Neural crest cell (in vitro differentiated cells): ENCODE data around the gene TTC23. TPM values are rescaled to one million over a fixed set of nuclear protein-coding genes. Genes with fewer than 3 reads are reported as not detected.
"Not testable (repeated sequence)": the region's sequence is repeated elsewhere in the genome, so short reads cannot be mapped to it uniquely, and the experiment has no call there.

ENCODE experiments used
- DNase-seq: peaks from one replicate; pipeline ENCODE4 v3.0.0; 2021; ENCODE audit warnings: low read depth, mixed read lengths, low spot score
- H3K27ac Mint-ChIP-seq: one replicate; pipeline ENCODE4 v1.8.0; 2021; ENCODE audit warnings: mild to moderate bottlenecking, mixed read lengths; ENCODE audit not compliant: unreplicated experiment
- H3K27me3 Mint-ChIP-seq: 2 replicates; pipeline ENCODE4 v1.8.0; 2021; ENCODE audit warnings: low read depth, mild to moderate bottlenecking, mixed read lengths
- H3K36me3 Mint-ChIP-seq: 2 replicates; pipeline ENCODE4 v1.8.0; 2021; ENCODE audit warnings: low read depth, mild to moderate bottlenecking, mixed read lengths
- H3K4me1 Mint-ChIP-seq: 2 replicates; pipeline ENCODE4 v1.8.0; 2021; ENCODE audit warnings: mixed read lengths
- H3K4me3 Mint-ChIP-seq: one replicate; pipeline ENCODE4 v1.8.0; 2021; ENCODE audit warnings: mild to moderate bottlenecking, mixed read lengths
- H3K9me3 Mint-ChIP-seq: 2 replicates; pipeline ENCODE4 v1.8.0; 2021; ENCODE audit warnings: mixed read lengths
- total RNA-seq: library from RNA; stranded (reverse); gene quantifications from 2 replicates; pipeline ENCODE4 v1.2.1, GENCODE V29; 2021
- TF ChIP-seq, protein P1 (sequence below): fragments of 200-600 bp; sonication (generic); conservative IDR thresholded peaks from 2 replicates; pipeline ENCODE4 v1.5.0; 2021; ENCODE audit warnings: antibody characterized with exemption, mild to moderate bottlenecking

Gene TTC23
- total RNA-seq, 1 donor from 2014 or later: 25.7 TPM

DNA sequence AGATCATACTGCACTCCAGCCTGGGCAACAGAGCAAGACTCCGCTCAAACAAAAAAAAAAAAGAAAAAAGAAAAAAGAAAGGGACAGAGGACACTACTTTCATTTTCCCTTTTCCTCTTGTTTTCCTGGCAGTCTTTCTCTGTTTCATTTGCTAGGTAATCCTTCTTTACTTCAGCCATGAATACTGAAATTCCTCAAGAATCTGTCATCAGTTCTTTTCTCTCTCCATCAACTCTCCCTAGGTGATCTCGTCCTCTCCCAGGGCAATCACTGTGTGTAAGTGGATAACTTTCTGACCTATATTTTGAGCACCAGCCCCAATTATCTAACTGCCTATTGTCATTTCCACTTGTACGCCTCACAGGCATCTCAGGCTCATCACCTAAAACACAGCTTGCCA is 51.5 kb downstream of the TTC23 start:
- H3K27me3 Mint-ChIP-seq: no peaks in the 10 kb centered on the region
- H3K4me3 Mint-ChIP-seq: no peak overlapping the region
- H3K4me1 Mint-ChIP-seq: peaks cover 14% of the 10 kb centered on the region
- DNase-seq: no peak
- H3K9me3 Mint-ChIP-seq: peaks cover 16% of the 10 kb centered on the region
- TF ChIP-seq, protein P1, sequence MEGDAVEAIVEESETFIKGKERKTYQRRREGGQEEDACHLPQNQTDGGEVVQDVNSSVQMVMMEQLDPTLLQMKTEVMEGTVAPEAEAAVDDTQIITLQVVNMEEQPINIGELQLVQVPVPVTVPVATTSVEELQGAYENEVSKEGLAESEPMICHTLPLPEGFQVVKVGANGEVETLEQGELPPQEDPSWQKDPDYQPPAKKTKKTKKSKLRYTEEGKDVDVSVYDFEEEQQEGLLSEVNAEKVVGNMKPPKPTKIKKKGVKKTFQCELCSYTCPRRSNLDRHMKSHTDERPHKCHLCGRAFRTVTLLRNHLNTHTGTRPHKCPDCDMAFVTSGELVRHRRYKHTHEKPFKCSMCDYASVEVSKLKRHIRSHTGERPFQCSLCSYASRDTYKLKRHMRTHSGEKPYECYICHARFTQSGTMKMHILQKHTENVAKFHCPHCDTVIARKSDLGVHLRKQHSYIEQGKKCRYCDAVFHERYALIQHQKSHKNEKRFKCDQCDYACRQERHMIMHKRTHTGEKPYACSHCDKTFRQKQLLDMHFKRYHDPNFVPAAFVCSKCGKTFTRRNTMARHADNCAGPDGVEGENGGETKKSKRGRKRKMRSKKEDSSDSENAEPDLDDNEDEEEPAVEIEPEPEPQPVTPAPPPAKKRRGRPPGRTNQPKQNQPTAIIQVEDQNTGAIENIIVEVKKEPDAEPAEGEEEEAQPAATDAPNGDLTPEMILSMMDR: no peak
- no peak overlapping the region for H3K27ac Mint-ChIP-seq
- H3K36me3 Mint-ChIP-seq: peaks cover 41% of the 10 kb centered on the region

DNA sequence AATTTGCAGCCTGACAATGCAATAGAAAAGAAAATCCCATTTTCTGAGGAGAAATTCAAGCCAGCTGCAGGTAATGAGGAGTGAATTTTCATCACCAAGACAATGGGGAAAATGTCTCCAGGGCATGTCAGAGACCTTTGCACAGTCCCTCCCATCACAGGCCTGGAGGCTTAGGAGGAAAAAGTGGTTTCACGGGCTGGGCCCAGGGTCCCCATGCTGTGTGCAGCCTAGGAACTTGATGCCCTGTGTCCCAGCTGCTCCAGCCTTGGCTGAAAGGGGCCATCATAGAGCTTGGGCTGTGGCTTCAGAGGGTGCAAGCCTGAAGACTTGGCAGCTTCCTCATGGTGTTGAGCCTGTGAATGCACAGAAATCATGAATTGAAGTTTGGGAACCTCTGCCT is 57.2 kb downstream of the TTC23 start:
- not testable (repeated sequence) for DNase-seq, H3K4me3 Mint-ChIP-seq, H3K27me3 Mint-ChIP-seq, H3K4me1 Mint-ChIP-seq, H3K27ac Mint-ChIP-seq
- H3K9me3 Mint-ChIP-seq: peaks cover 16% of the 10 kb centered on the region
- H3K36me3 Mint-ChIP-seq: peaks cover 64% of the 10 kb centered on the region

DNA sequence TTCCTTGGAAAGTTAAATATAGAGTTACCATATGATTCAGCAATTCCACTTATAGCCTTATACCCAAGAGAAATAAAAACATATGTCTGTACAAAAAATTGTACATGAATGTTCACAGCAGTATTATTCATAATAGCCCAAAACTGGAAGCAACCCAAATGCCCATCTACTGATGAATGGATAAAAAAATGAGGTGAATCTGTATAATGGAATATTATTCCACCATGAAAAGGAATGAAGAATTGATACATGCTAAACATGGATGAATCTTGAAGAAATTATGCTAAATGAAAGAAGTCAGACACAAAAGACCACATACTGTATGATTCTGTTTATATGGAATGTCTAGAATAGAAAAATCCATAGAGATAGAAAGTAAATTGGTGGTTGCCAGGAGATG is 61.4 kb downstream of the TTC23 start:
- H3K36me3 Mint-ChIP-seq: peaks cover 48% of the 10 kb centered on the region
- H3K4me3 Mint-ChIP-seq: no peak overlapping the region
- peaks cover 12% of the 10 kb centered on the region for H3K4me1 Mint-ChIP-seq
- H3K27me3 Mint-ChIP-seq: no peaks in the 10 kb centered on the region
- DNase-seq: no peak
- peaks cover 7% of the 10 kb centered on the region for H3K9me3 Mint-ChIP-seq
- TF ChIP-seq, protein P1: no peak
- no peak overlapping the region for H3K27ac Mint-ChIP-seq

DNA sequence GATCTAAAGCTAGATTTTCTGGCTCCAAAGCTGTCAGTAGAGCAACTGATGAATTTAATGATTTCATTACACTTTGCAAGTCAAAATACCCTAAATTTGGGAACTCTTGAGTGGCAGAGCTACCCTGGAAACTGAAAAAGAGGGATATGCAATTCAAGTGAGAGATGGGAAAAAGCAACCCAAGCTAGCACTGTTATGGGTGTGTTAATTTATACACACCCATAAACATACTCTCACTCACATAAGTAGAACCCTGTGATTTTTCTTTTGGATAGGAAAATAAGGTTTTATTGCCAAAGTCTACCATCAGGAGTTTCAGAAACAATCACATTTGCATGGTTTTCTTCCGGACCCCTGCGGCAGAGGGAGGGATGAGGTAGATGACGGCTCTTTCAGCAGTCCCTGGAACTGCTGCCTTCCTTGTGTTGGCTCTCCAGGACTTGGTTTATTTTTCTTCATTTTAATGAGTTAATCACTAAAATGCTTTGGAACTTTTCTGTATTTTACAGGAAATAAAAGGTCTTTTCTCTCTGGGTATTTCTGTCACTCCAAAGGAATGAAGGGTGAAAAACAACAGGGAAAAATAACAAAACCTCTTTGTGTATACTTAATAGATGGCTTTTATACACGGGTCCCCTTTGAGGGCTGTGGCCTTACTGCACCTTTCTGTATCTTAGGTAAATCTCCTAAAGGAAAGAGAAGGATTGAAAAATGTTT is 63.8 kb downstream of the TTC23 start:
- H3K4me1 Mint-ChIP-seq: peaks cover 18% of the 10 kb centered on the region
- no peaks in the 10 kb centered on the region for H3K27me3 Mint-ChIP-seq
- H3K9me3 Mint-ChIP-seq: peaks cover 3% of the 10 kb centered on the region
- TF ChIP-seq, protein P1: no peak
- no peak for DNase-seq
- H3K4me3 Mint-ChIP-seq: no peak overlapping the region
- peaks cover 30% of the 10 kb centered on the region for H3K36me3 Mint-ChIP-seq
- no peak overlapping the region for H3K27ac Mint-ChIP-seq

DNA sequence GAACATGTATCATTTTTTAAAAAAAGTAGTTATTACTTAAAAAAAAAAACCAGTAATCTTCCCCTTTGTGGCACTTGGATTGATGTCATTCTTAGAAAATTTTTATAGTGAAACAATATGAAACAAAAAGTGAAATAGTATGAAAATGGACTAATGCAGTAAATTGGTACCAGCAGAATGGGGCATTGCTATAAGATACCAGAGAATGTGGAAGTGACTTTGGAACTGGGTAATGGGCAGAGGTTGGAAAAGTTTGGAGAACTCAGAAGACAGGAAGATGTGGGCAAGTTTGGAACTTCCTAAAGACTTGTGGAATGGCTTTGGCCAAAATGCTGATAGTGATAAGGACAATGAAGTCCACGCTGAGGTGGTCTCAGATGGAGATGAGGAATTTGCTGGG is 66.6 kb downstream of the TTC23 start:
- TF ChIP-seq, protein P1: no peak
- Mint-ChIP-seq H3K27me3 (no peaks in the 10 kb centered on the region), H3K27ac (no peak overlapping the region), H3K4me3 (no peak overlapping the region), H3K4me1 (peaks cover 18% of the 10 kb centered on the region), H3K36me3 (peaks cover 23% of the 10 kb centered on the region), H3K9me3 (peaks cover 3% of the 10 kb centered on the region)
- no peak for DNase-seq

DNA sequence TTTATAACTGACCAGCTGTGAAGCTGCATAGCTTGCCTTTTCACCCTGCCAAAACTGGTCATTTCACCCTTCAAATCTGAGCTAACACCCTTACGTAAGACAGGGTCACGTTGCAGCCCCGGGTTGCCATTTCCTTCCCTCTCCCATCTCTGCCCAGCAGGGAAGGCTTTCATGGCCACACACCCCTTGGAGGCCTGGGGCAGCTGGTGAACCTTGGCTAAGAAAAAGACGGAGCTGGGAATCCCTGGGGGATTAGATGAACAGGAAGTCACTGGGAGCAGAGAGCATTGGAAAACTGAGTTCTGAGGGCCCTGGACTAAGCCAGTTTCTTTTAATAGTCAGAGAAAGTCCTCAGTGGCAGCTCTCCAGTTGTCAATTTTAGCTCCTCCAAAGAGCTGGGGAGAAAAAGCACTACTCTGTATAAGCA is 67.8 kb downstream of the TTC23 start:
- peak overlapping the region; percentile 89 for H3K27ac Mint-ChIP-seq
- no peak for DNase-seq
- H3K27me3 Mint-ChIP-seq: no peaks in the 10 kb centered on the region
- H3K4me1 Mint-ChIP-seq: peaks cover 18% of the 10 kb centered on the region
- peaks cover 3% of the 10 kb centered on the region for H3K9me3 Mint-ChIP-seq
- no peak overlapping the region for H3K4me3 Mint-ChIP-seq
- TF ChIP-seq, protein P1: no peak
- peaks cover 19% of the 10 kb centered on the region for H3K36me3 Mint-ChIP-seq
